GM03348 (cell line): Measurements from ENCODE around the gene ZNF705A.
"Not testable (repeated sequence)": the region's sequence is repeated elsewhere in the genome, so short reads cannot be mapped to it uniquely, and the experiment has no call there.

Experiments
- DNase-seq: peaks from one replicate; pipeline ENCODE4 v3.0.0; 2012; ENCODE audit warnings: low spot score

ZNF705A gene

DNA sequence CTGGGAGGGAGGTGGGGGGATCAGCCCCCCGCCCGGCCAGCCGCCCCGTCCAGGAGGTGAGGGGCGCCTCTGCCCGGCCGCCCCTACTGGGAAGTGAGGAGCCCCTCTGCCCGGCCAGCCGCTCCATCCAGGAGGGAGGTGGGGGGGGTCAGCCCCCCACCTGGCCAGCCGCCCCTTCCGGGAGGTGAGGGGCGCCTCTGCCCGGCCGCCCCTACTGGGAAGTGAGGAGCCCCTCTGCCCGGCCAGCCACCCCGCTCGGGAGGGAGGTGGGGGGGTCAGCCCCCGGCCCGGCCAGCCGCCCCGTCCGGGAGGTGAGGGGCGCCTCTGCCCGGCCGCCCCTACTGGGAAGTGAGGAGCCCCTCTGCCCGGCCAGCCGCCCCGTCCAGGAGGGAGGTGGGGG is 27.4 kb downstream of the ZNF705A start:
- not testable (repeated sequence) for DNase-seq

DNA sequence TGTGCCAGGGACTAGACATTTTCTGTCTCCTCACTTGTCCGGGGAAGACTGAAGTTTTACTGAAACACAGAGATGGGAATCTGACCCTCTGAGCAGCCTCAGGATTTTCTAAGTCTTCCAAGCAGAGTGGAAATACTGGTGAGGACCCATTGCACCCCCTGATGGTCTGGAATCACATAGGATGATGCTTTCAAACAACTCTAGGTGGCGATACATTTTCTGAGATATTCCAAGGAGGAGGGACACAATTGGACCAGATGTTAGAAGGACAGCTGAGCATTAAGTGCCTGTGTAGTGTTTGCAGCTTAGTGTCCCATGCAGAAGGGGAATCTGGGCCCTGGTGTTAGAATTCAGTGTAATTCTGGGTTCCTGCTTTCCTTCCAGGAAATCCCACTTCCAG is 31.3 kb downstream of the ZNF705A start:
- DNase-seq, result not testable (repeated sequence)

DNA sequence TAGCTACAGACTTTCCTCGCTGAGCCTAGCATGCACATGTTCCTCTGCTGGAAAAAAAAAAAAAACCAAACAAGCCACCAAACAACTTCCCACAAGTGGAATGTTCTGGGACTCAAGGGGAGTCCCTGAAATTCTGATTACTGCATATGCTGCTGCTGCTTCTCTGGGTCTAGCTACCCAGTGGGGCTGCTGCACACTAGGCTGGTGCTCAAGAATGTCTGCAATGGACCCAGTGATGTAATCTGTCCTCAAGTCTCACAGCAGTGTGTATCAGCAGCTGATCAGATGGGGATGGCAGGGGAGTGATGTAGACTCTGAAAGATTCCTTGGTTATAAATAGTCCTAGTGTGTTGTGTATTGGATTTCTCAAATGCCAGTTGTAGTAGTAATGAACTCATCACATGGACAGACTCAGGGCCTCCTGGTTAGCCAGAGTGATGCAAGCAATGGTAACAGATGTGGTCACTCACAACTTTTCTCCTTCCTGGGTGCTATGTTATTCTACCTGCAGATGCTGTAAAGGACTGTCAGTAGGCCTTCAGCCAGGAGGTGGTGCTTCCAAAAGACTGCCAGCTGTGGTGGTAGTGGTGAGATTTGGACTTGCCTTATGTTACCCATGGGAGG is 41.0 kb downstream of the ZNF705A start:
- peak; percentile 50 for DNase-seq

DNA sequence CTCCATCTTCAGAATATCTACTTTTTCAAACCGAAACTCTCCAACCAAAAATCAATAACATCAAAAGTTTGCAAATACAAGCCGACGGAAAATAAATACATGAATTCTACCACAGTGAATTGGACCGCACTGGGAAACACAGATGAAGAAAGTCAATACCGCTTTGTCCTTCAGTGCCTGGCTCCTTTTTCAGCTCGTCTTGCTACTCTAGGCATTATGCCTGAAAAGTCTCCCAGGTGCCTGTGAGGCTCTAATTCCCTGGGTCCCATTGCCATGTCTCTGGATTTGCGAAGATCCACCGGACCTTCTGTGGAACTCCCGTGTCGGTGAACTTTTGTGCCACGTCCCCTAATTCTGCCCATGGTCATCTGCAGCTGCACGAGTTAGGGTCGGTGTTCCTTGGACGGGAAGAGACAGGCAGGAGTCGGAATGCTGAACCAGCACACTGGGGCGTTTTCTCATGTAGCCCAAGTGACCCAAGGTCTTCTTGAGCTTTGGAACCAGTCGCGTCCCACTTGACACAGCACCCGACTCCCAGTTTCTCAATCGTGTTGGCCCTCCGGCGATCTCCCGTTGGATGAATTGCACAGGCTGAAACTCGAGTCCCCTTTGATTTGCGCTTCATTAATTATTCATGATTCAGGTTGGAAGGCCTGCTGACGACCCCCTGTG is 62.0 kb downstream of the ZNF705A start:
- DNase-seq, result not testable (repeated sequence)

DNA sequence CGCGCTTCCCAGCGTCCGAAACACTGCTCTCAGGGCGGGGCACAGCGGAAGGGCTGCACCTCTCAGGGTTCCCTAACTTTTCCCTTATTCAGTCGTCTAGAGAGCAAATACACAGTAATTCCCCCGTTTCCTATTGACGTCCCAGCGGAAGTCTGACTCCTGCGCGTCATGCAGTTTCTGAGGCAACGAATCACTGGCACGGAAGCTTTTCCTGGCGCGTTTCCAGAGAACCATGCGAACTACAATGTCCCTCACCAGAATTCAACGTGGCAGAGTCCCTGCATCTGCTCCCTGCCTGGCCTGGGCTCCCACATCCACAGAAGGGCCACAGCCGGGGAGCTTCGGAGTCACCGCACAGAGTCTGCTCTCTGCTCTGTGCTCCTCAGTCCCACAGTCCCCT is 64.6 kb downstream of the ZNF705A start:
- DNase-seq, result not testable (repeated sequence)

DNA sequence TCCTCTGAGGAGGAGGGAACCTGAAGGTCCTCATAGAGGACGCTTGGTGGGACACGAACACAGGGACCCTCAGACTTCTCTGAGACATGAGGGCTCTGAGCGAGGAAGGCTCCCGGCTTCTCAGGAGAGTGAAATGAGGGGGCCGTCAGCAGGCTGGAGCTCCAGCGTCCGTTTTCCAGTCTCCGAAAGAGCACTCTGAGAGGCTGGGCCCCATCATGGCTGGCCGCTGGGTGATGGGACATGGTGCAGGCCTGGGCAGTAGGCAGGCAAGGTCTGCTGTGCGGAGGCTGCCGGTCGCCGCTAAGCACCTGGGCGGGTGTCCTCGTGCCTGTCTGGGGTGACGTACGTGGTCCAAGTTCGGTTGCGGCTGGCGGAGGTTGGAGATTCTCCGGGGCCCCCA is 65.0 kb downstream of the ZNF705A start:
- DNase-seq, result not testable (repeated sequence)

DNA sequence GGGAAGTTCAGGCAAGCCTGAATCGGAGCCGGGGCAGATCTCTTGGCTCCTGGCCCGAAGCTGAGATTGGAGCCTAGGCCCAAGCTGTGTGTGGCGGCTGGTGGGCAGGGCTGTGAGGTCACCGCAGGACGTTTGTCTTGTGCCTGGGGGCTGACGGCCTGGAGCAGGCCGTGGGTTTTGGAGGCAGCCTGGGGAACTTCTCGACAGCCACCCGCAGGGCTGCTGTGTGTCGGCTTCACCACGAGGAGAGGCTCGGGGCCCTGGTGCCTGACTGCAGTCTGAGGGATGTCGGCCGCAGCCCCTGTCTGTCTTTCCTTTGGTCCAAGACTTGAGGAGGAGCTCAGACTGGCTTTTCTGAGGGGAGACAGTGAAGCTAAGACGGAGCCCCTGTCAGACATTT is 65.5 kb downstream of the ZNF705A start:
- not testable (repeated sequence) for DNase-seq

DNA sequence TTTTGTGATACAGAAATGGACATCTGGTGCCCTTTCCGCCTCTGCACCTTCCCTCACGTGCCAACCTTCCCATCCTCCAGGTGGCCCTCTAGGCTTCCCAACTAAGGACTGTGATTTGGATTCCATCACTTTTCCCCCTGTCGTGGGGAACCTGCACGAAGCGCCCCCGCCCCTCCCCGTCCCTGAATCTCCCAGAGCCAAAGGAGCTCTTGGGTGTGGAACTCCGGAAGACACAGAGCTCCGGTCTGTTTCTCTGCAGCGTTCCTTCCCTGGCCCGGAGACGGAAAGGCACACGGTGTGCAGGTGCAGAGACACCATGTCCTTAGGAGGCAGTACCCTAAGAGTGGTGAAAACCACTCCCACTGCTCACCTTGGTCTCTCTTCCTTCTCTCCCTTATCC is 66.8 kb downstream of the ZNF705A start:
- DNase-seq, result not testable (repeated sequence)

DNA sequence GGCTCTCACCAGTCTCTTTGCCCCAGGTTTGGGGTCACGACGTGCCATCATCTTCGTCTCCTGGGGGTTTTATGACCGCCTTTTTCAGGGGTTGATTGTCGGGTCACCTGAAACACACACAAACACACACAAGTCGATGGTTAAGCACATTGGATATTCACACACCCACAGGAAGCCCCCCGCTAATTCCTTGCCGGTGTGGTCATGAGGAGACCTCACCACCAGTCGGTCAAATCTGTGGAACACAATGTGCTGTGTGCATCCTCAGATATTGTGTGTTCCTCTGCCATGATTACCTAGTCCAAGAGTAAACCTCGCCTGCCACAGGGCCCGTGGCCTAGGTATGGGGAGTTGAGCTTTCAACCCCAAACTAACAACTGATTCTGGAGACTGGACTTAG is 68.0 kb downstream of the ZNF705A start:
- DNase-seq, result not testable (repeated sequence)

DNA sequence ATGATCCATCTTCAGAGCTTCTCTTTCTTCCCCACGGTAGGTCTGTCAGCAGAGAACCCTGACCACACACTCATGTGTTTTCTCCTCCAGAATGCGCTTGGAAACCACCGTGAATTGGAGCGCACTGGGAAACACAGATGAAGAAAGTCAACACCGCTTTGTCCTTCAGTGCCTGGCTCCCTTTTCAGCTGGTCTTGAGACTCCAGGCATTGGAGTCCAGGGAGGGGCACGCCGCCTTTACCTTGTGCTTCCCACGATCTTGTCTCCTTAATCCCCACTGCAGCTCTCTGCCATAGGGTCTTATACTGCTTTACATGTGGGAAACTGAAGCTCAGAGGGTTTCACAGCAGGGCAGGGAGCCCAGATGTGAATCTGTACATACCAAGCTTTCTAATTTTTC is 69.5 kb downstream of the ZNF705A start:
- no peak for DNase-seq

DNA sequence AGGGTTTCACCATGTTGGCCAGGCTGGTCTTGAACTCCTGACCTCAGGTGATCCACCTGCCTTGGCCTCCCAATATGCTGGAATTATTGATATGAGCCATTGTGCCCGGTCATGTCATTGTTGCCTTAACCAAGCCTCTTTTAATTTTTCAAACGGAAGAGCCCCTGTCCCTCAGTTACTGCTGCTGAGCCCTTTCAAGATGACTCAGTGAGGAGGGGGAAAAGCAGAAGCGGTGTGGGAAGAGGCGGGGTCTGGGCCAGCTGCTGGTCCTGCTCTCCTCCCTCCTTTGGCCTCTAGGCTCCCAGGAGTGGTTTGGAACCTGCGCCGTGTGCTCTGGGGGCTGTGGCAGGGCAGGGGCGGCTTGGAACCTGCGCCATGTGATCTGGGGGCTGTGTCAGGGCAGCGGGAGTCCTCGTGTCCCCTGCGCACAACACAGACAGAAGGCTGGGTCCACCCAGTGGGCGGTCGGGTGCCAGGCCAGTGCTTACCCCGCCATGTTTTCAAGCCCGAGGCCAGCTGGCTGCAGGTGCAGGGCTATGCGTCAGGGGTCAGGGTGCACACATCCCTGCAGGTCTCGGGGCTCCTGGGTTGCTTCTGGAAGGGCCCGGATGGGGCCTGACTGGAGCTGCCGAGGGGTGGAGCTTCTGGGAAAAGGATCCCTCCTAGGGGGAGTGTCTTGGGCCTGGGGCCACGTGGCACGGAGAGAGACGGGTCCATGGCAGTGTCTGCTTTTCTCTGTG is 70.3 kb downstream of the ZNF705A start, which contains the start of gene FAM90A1:
TSS of gene FAM90A1 (minus strand) at position 627 of the 740 bp plus-strand sequence. CDS start 2,786 bp downstream, outside the sequence.
- not testable (repeated sequence) for DNase-seq

DNA sequence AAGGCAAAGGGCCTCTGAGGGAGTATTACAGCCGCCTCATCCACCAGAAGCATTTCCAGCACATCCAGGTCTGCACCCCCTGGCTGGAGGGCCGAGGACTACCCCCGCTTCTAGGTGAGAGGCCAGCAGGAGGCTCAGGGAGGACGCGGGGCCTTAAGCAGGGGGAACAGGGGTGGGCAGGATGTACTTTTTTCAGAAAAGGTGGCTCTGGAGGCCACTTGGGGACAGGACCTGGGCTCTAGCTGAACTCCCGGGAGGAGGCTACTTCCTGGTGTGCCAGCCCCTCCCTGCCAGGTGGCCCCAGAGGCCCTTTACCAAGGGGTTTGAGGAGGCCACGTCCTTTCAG is 70.9 kb downstream of the ZNF705A start:
- DNase-seq, result not testable (repeated sequence)

DNA sequence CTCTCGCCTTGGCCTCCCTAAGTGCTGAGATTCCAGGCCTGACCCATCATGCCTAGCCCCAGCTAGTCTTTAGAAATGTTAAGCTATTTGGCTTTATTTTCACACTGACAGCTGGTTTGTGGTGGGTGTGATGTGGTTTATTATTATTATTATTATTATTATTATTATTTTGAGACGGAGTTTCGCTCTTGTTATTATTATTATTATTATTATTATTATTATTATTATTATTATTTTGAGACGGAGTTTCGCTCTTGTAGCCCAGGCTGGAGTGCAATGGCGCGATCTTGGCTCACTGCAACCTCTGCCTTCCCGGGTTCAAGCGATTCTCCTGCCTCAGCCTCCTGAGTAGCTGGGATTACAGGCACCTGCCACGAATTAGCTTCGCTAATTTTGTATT is 71.8 kb downstream of the ZNF705A start:
- DNase-seq, result not testable (repeated sequence)

DNA sequence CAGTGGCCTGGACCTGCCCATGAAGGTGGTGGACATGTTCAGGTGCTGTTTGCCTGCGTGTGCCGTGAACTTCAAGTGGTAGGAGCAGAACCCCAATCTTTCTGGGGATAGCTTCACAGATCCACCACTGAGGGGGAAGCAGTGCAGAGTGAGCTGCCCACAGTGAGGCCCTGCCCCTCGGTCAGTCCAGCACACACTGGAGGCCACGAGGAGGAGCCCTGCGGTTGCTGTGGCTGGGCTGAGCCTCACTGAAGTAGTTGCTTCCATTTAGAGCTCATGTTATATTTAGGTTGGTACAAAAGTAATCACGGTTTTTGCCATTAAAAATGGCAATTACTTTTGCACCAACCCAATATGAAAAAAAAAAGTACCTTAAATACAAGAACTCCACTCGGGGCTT is 72.7 kb downstream of the ZNF705A start:
- DNase-seq, result not testable (repeated sequence)
